IMR-90 (cell line): ENCODE measurements around the gene HDAC7. TPM values are rescaled to one million over a fixed set of nuclear protein-coding genes. Genes with fewer than 3 reads are reported as not detected.

Experiments
- ATAC-seq: fragments of 200-7000 bp; cut with Tn5 transposase; 2 replicates; pipeline ENCODE4 v1.9.1; 2020; ENCODE audit warnings: low read depth, mild to moderate bottlenecking, moderate library complexity
- BruUV-seq: library from RNA; stranded (reverse); fragments of 400-500 nt; replicated peaks from 2 replicates; lab custom pipeline; 2021; lab: Mats Ljungman, UMichigan
- CTCF ChIA-PET: fragments of 300-600 bp; formaldehyde crosslinking; extraction: SDS; loops from one replicate; lab custom pipeline; 2021; ENCODE audit warnings: antibody characterized with exemption; lab: Yijun Ruan, JAX
- POLR2A ChIA-PET: fragments of 300-600 bp; sonication (Branson Sonifier 250); formaldehyde crosslinking; loops from one replicate; lab custom pipeline; 2022; ENCODE audit warnings: antibody characterized with exemption; ENCODE audit not compliant: unreplicated experiment; lab: Charles Lee
- DNase-seq: peaks from one replicate; pipeline ENCODE4 v3.0.0; 2013
- H2AFZ ChIP-seq: replicated peaks from 2 replicates; pipeline ENCODE3; 2013; ENCODE audit warnings: low read length, mild to moderate bottlenecking; ENCODE audit not compliant: poor library complexity
- H2AK5ac ChIP-seq: 2 replicates; pipeline ENCODE4 v1.6.1; 2013; ENCODE audit warnings: low read depth, low read length, inconsistent platforms
- H2AK9ac ChIP-seq: replicated peaks from 2 replicates; pipeline ENCODE3; 2013; ENCODE audit warnings: mild to moderate bottlenecking, low read depth, low read length, moderate library complexity; ENCODE audit not compliant: poor library complexity
- H2BK120ac ChIP-seq: 2 replicates; pipeline ENCODE4 v1.6.1; 2013; ENCODE audit warnings: low read depth, low read length, inconsistent platforms
- H2BK15ac ChIP-seq: 3 replicates; pipeline ENCODE4 v1.6.1; 2013; ENCODE audit warnings: low read depth, low read length, inconsistent platforms
- H2BK20ac ChIP-seq: 2 replicates; pipeline ENCODE4 v1.6.1; 2013; ENCODE audit warnings: low read depth, mild to moderate bottlenecking, inconsistent platforms, low read length, moderate library complexity
- H2BK5ac ChIP-seq: 2 replicates; pipeline ENCODE4 v1.6.1; 2013; ENCODE audit warnings: mild to moderate bottlenecking, low read depth, low read length, inconsistent platforms; ENCODE audit not compliant: poor library complexity, severe bottlenecking
- H3K14ac ChIP-seq: replicated peaks from 2 replicates; pipeline ENCODE4 v1.6.1; 2013; ENCODE audit warnings: low read depth, low read length, inconsistent platforms
- H3K18ac ChIP-seq: 2 replicates; pipeline ENCODE4 v1.6.1; 2013; ENCODE audit warnings: low read depth, low read length, control low read depth
- H3K23ac ChIP-seq: 2 replicates; pipeline ENCODE4 v1.6.1; 2013; ENCODE audit warnings: low read depth, low read length, inconsistent platforms
- H3K27ac ChIP-seq: 2 replicates; pipeline ENCODE4 v1.5.1; 2013; ENCODE audit warnings: mild to moderate bottlenecking, control low read depth, low read length; ENCODE audit not compliant: insufficient read depth
- H3K27me3 ChIP-seq: 2 replicates; pipeline ENCODE4 v1.6.1; 2013; ENCODE audit warnings: low read length; ENCODE audit not compliant: control insufficient read depth, insufficient read depth
- H3K36me3 ChIP-seq: 2 replicates; pipeline ENCODE4 v1.6.1; 2013; ENCODE audit warnings: low read length, mixed read lengths; ENCODE audit not compliant: control insufficient read depth, insufficient read depth
- H3K4ac ChIP-seq: 2 replicates; pipeline ENCODE4 v1.6.1; 2013; ENCODE audit warnings: low read depth, low read length, inconsistent platforms
- H3K4me1 ChIP-seq: 2 replicates; pipeline ENCODE4 v1.6.1; 2013; ENCODE audit warnings: low read length, mixed read lengths; ENCODE audit not compliant: control insufficient read depth, insufficient read depth
- H3K4me2 ChIP-seq: 2 replicates; pipeline ENCODE4 v1.6.1; 2013; ENCODE audit warnings: low read depth, mild to moderate bottlenecking, control low read depth, low read length, moderate library complexity
- H3K4me3 ChIP-seq: 2 replicates; pipeline ENCODE4 v1.5.1; 2013; ENCODE audit warnings: low read depth, mild to moderate bottlenecking, control low read depth, low read length, moderate library complexity; ENCODE audit not compliant: insufficient read depth
- H3K56ac ChIP-seq: 2 replicates; pipeline ENCODE4 v1.6.1; 2013; ENCODE audit warnings: low read length, inconsistent platforms; ENCODE audit not compliant: insufficient read depth; ENCODE audit errors: extremely low read depth
- H3K79me1 ChIP-seq, 2 experiments: 2 replicates each; pipeline ENCODE4 v1.6.1; 2013; ENCODE audit warnings: low read length in 2 of 2, inconsistent platforms in 1 of 2, low read depth in 1 of 2
- H3K9ac ChIP-seq: 2 replicates; pipeline ENCODE4 v1.6.1; 2013; ENCODE audit warnings: low read depth, low read length, control low read depth
- H3K9me1 ChIP-seq: 2 replicates; pipeline ENCODE4 v1.6.1; 2013; ENCODE audit warnings: low read length, inconsistent platforms; ENCODE audit not compliant: insufficient read depth
- H3K9me3 ChIP-seq: 2 replicates; pipeline ENCODE4 v1.6.1; 2013; ENCODE audit warnings: low read length; ENCODE audit not compliant: control insufficient read depth, insufficient read depth
- H4K20me1 ChIP-seq: 2 replicates; pipeline ENCODE4 v1.6.1; 2013; ENCODE audit warnings: low read length, inconsistent platforms; ENCODE audit not compliant: insufficient read depth
- H4K5ac ChIP-seq: 2 replicates; pipeline ENCODE4 v1.6.1; 2013; ENCODE audit warnings: mild to moderate bottlenecking, low read depth, low read length, control low read depth
- H4K8ac ChIP-seq, 2 experiments: 2 replicates each; pipeline ENCODE4 v1.6.1; 2013; ENCODE audit warnings: low read depth in 2 of 2, low read length in 2 of 2, control low read depth in 1 of 2, inconsistent platforms in 1 of 2
- H4K91ac ChIP-seq: 2 replicates; pipeline ENCODE4 v1.6.1; 2013; ENCODE audit warnings: low read depth, low read length, inconsistent platforms; ENCODE audit not compliant: insufficient read depth
- CHD1 ChIP-seq: IDR thresholded peaks from 2 replicates; pipeline ENCODE4 v1.6.1; 2012; ENCODE audit warnings: low read depth, low read length, improper control_type of control experiment
- FOS ChIP-seq: fragments of 150-350 bp; IDR thresholded peaks from 2 replicates; pipeline ENCODE4 v1.6.1; 2016; ENCODE audit warnings: low read depth, low read length
- MAZ ChIP-seq: IDR thresholded peaks from 2 replicates; pipeline ENCODE4 v1.6.1; 2012; ENCODE audit warnings: low read depth, mild to moderate bottlenecking, low read length, improper control_type of control experiment, moderate library complexity, borderline replicate concordance
- NFE2L2 ChIP-seq: fragments of 150-350 bp; IDR thresholded peaks from 2 replicates; pipeline ENCODE4 v1.6.1; 2016; ENCODE audit warnings: low read depth, mild to moderate bottlenecking, low read length
- RAD21 ChIP-seq: IDR thresholded peaks from 2 replicates; pipeline ENCODE4 v1.6.1; 2012; ENCODE audit warnings: low read length, improper control_type of control experiment
- USF2 ChIP-seq: fragments of 150-350 bp; IDR thresholded peaks from 2 replicates; pipeline ENCODE4 v1.6.1; 2017; ENCODE audit warnings: mild to moderate bottlenecking, antibody characterized with exemption, low read length, low read depth
- WGBS, 2 experiments: methylation state at CpG; one replicate each; pipeline versions ENCODE4 v1.1.5 to v1.1.7; 2013; ENCODE audit warnings: missing lambda C conversion rate in 2 of 2; ENCODE audit not compliant: insufficient read length in 1 of 2; ENCODE audit errors: extremely low coverage in 2 of 2; 5-methylcytosine and 5-hydroxymethylcytosine counted together
- dilution Hi-C: fragments of 300-500 bp; cut with HindIII; formaldehyde crosslinking; loops from one replicate; pipeline ENCODE4 v1.14.3; 2018; ENCODE audit warnings: low sequenced_read_pairs; ENCODE audit not compliant: unreplicated experiment
- in situ Hi-C: fragments of 300-500 bp; cut with MboI; formaldehyde crosslinking; loops from 3 replicates; pipeline ENCODE4 v1.14.3; 2019; ENCODE audit warnings: low sequenced_read_pairs, inconsistent platforms, mixed read lengths
- intact Hi-C: fragments of 100-400 bp; cut with micrococcal nuclease; formaldehyde crosslinking; loops from 2 replicates; pipeline ENCODE4 v1.10.0; 2022
- polyA plus RNA-seq, 3 experiments: library from polyadenylated mRNA; depleted of rRNA; stranded (reverse); fragments of >200 nt; gene quantifications; 2 replicates each; pipeline ENCODE4 v1.2.3, GENCODE V29; 2012; ENCODE audit warnings: low replicate concordance in 1 of 3
- total RNA-seq: library from RNA; depleted of rRNA; stranded (reverse); fragments of >200 nt; gene quantifications from 2 replicates; pipeline ENCODE4 v1.2.3, GENCODE V29; 2012

Gene HDAC7
- total and polyA plus RNA-seq, 2 of the 4 experiments (the other 2 are of a cell fraction) = 10.4 to 64.7 TPM

- Histone ChIP-seq H2BK120ac (peak overlapping the region; percentile 92), H3K14ac (peak overlapping the region; percentile 89), H3K79me1 (peaks cover 0 to 5% of the 10 kb centered on the region in 2 experiments; a peak in 1 of 4 replicates), H3K36me3 (no peaks in the 10 kb centered on the region), H4K20me1 (no peaks in the 10 kb centered on the region), H4K5ac (peak overlapping the region; percentile 89), H3K9ac (peak overlapping the region; percentile 2; the same call in 1 of the 2 replicates), H3K23ac (peak overlapping the region; percentile 46), H3K4me1 (peaks cover 14% of the 10 kb centered on the region), H4K8ac (peak overlapping the region; percentile 84 to 95), H3K9me3 (no peaks in the 10 kb centered on the region), H2BK5ac (peak overlapping the region; percentile 60), H4K91ac (peak overlapping the region; percentile 91), H3K27me3 (no peaks in the 10 kb centered on the region), H3K27ac (peak overlapping the region; percentile 42), H2BK15ac (peak overlapping the region; percentile 99; the same call in 2 of the 3 replicates), H3K4ac (peak overlapping the region; percentile 96), H2AK5ac (peak overlapping the region; percentile 90), H3K56ac (no peak overlapping the region), H2BK20ac (peak overlapping the region; percentile 84; the same call in 1 of the 2 replicates), H2AFZ (peak overlapping the region; percentile 83), H3K4me3 (no peak overlapping the region), H2AK9ac (peak overlapping the region; percentile 66), H3K18ac (peak overlapping the region; percentile 70), H3K9me1 (peaks cover 11% of the 10 kb centered on the region), H3K4me2 (no peak overlapping the region)
- TF ChIP-seq USF2 (no peak), NFE2L2 (no peak), FOS (no peak), CHD1 (no peak), MAZ (peak; percentile 46; the same call in 1 of the 2 replicates), RAD21 (no peak)
- WGBS, 2 experiments = no CpG with 5 or more reads among the region's 7 CpGs
- DNase-seq (peak; percentile 59), ATAC-seq (peak; percentile 84)
- BruUV-seq = no TSS peak
- dilution Hi-C loops = no loop called here
- POLR2A ChIA-PET = interaction anchor here (0.6 to 1.2 kb wide), 2 partner anchors 9 to 10 kb away, joined by 3 to 4 read pairs; no protein-coding TSS in a partner anchor
- CTCF ChIA-PET = interaction anchor here (1.3 kb wide), 1 partner anchor 12 kb away, joined by 4 read pairs; no protein-coding TSS in a partner anchor
- intact Hi-C loops = no loop called here
- in situ Hi-C loops = loop anchor here (5.0 kb wide), 1 partner anchor 42 kb away; no protein-coding TSS in a partner anchor
These were observed 9.3 kb upstream of the HDAC7 start for GRCh38 chr12:47828976-47829482.
